Measurements from ENCODE around the gene KCNJ5.

KCNJ5 gene

GRCh38 chr11:128927108-128927461, 35.9 kb downstream of the KCNJ5 start:
- H3K4me3 ChIP-seq (replicated peaks in 1 of 2; ENCODE audit: low read depth in 2 of 2, low read length in 2 of 2), result no peak overlapping the region
- DNase-seq (ENCODE audit: low read depth in 2 of 2), result no peak
- no peak for TF ChIP-seq CTCF (IDR thresholded peaks at IDR 0.05; ENCODE audit: low read depth, low read length)

- DNase-seq (ENCODE audit: low read depth in 2 of 2), result no peak
- H3K4me3 ChIP-seq (replicated peaks in 1 of 2; ENCODE audit: low read depth in 2 of 2, low read length in 2 of 2), result no peak overlapping the region
- no peak for TF ChIP-seq CTCF (IDR thresholded peaks at IDR 0.05; ENCODE audit: low read depth, low read length)
These were observed 36.7 kb downstream of the KCNJ5 start for GRCh38 chr11:128927683-128928336.

- no peak for DNase-seq (ENCODE audit: low read depth in 2 of 2)
- no peak for TF ChIP-seq CTCF (IDR thresholded peaks at IDR 0.05; ENCODE audit: low read depth, low read length)
- H3K4me3 ChIP-seq (replicated peaks in 1 of 2; ENCODE audit: low read depth in 2 of 2, low read length in 2 of 2), result no peak overlapping the region
These were observed 37.2 kb downstream of the KCNJ5 start for GRCh38 chr11:128928400-128928799.

- no peak for TF ChIP-seq CTCF (IDR thresholded peaks at IDR 0.05; ENCODE audit: low read depth, low read length)
- DNase-seq (ENCODE audit: low read depth in 2 of 2), result no peak
- no peak overlapping the region for H3K4me3 ChIP-seq (replicated peaks in 1 of 2; ENCODE audit: low read depth in 2 of 2, low read length in 2 of 2)
These were observed 38.3 kb downstream of the KCNJ5 start for GRCh38 chr11:128929468-128929867.

GRCh38 chr11:128929991-128930390, 38.8 kb downstream of the KCNJ5 start:
- H3K4me3 ChIP-seq (replicated peaks in 1 of 2; ENCODE audit: low read depth in 2 of 2, low read length in 2 of 2), result no peak overlapping the region
- peak; percentile 20 to 43 for DNase-seq (ENCODE audit: low read depth in 2 of 2)
- TF ChIP-seq CTCF (IDR thresholded peaks at IDR 0.05; ENCODE audit: low read depth, low read length), result no peak

- no peak for DNase-seq (ENCODE audit: low read depth in 2 of 2)
- no peak for TF ChIP-seq CTCF (IDR thresholded peaks at IDR 0.05; ENCODE audit: low read depth, low read length)
- no peak overlapping the region for H3K4me3 ChIP-seq (replicated peaks in 1 of 2; ENCODE audit: low read depth in 2 of 2, low read length in 2 of 2)
These were observed 39.9 kb downstream of the KCNJ5 start for GRCh38 chr11:128931066-128931465.

- no peak for TF ChIP-seq CTCF (IDR thresholded peaks at IDR 0.05; ENCODE audit: low read depth, low read length)
- no peak for DNase-seq (ENCODE audit: low read depth in 2 of 2)
- no peak overlapping the region for H3K4me3 ChIP-seq (replicated peaks in 1 of 2; ENCODE audit: low read depth in 2 of 2, low read length in 2 of 2)
These were observed 40.5 kb downstream of the KCNJ5 start for GRCh38 chr11:128931668-128932067.
